DLD1 (cell line): ENCODE results near the gene S100A6.
"Not testable (repeated sequence)": the region's sequence is repeated elsewhere in the genome, so short reads cannot be mapped to it uniquely, and the experiment has no call there.

Experiments
- in situ Hi-C: cut with HindIII; loops from 2 replicates; pipeline ENCODE4 v1.10.0; 2017; ENCODE audit warnings: low sequenced_read_pairs

The S100A6 gene

GRCh38 chr1:153565529-153566374 is 30.0 kb upstream of the S100A6 start, which contains the start of gene S100A2:
S100A2 (minus strand) TSS chr1:153565844; CDS start chr1:153563877, 1,967 bp downstream.
- in situ Hi-C loops, result no loop called here

GRCh38 chr1:153563991-153564390 is 28.2 kb upstream of the S100A6 start:
- in situ Hi-C loops, result no loop called here

GRCh38 chr1:153563483-153563901 is 27.7 kb upstream of the S100A6 start:
- in situ Hi-C loops, result no loop called here

- in situ Hi-C loops, result not testable (repeated sequence)
Measured at GRCh38 chr1:153562021-153562420, 26.2 kb upstream of the S100A6 start.

- in situ Hi-C loops, result no loop called here
Measured at GRCh38 chr1:153561466-153561985, 25.7 kb upstream of the S100A6 start.

- in situ Hi-C loops, result no loop called here
Measured at GRCh38 chr1:153560771-153561465, 25.1 kb upstream of the S100A6 start.

- in situ Hi-C loops, result no loop called here
Measured at GRCh38 chr1:153560241-153560640, 24.4 kb upstream of the S100A6 start.

GRCh38 chr1:153557877-153558276 is 22.1 kb upstream of the S100A6 start:
- in situ Hi-C loops, result no loop called here

GRCh38 chr1:153556348-153556747 is 20.6 kb upstream of the S100A6 start:
- in situ Hi-C loops, result no loop called here

- in situ Hi-C loops, result no loop called here
Measured at GRCh38 chr1:153553830-153554541, 18.2 kb upstream of the S100A6 start.

GRCh38 chr1:153553096-153553495 is 17.3 kb upstream of the S100A6 start:
- in situ Hi-C loops, result no loop called here

GRCh38 chr1:153552335-153552734 is 16.5 kb upstream of the S100A6 start:
- in situ Hi-C loops, result no loop called here

- in situ Hi-C loops, result no loop called here
Measured at GRCh38 chr1:153550827-153551500, 15.2 kb upstream of the S100A6 start.

GRCh38 chr1:153550398-153550758 is 14.6 kb upstream of the S100A6 start:
- in situ Hi-C loops, result no loop called here

- in situ Hi-C loops, result no loop called here
Measured at GRCh38 chr1:153549741-153550397, 14.1 kb upstream of the S100A6 start.

- in situ Hi-C loops, result no loop called here
Measured at GRCh38 chr1:153548722-153549688, 13.2 kb upstream of the S100A6 start, which contains the start of gene S100A3. S100A3 (minus strand) TSS chr1:153549258; CDS start chr1:153548485, 773 bp downstream.

GRCh38 chr1:153547560-153548551 is 12.1 kb upstream of the S100A6 start:
- in situ Hi-C loops, result no loop called here
